IPS DF 19.7 (cell line): ENCODE measurements around the gene PCDHGA7.
"Not testable (repeated sequence)": the region's sequence is repeated elsewhere in the genome, so short reads cannot be mapped to it uniquely, and the experiment has no call there.

Source experiments
- DNase-seq: peaks from one replicate; pipeline ENCODE4 v3.0.0-alpha.2; 2013; ENCODE audit warnings: low read depth, low spot score

Gene PCDHGA7

DNA sequence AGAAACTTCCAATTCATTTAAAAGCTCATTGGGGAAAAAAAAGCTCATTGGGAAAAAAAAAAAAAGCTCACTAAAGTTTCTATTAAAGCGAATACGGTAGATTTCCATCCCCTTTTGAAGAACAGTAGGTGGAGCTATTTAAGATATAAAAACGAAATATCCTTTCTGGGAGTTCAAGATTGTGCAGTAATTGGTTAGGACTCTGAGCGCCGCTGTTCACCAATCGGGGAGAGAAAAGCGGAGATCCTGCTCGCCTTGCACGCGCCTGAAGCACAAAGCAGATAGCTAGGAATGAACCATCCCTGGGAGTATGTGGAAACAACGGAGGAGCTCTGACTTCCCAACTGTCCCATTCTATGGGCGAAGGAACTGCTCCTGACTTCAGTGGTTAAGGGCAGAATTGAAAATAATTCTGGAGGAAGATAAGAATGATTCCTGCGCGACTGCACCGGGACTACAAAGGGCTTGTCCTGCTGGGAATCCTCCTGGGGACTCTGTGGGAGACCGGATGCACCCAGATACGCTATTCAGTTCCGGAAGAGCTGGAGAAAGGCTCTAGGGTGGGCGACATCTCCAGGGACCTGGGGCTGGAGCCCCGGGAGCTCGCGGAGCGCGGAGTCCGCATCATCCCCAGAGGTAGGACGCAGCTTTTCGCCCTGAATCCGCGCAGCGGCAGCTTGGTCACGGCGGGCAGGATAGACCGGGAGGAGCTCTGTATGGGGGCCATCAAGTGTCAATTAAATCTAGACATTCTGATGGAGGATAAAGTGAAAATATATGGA is 48.0 kb downstream of the PCDHGA7 start, which contains the start of gene PCDHGA12:
TSS of gene PCDHGA12 (plus strand) at position 176 of the 782 bp plus-strand sequence. CDS start at position 429, 253 bp downstream.
- DNase-seq: no peak

DNA sequence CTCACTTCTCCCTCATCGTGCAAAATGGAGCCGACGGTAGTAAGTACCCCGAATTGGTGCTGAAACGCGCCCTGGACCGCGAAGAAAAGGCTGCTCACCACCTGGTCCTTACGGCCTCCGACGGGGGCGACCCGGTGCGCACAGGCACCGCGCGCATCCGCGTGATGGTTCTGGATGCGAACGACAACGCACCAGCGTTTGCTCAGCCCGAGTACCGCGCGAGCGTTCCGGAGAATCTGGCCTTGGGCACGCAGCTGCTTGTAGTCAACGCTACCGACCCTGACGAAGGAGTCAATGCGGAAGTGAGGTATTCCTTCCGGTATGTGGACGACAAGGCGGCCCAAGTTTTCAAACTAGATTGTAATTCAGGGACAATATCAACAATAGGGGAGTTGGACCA is 48.7 kb downstream of the PCDHGA7 start:
- DNase-seq: no peak

DNA sequence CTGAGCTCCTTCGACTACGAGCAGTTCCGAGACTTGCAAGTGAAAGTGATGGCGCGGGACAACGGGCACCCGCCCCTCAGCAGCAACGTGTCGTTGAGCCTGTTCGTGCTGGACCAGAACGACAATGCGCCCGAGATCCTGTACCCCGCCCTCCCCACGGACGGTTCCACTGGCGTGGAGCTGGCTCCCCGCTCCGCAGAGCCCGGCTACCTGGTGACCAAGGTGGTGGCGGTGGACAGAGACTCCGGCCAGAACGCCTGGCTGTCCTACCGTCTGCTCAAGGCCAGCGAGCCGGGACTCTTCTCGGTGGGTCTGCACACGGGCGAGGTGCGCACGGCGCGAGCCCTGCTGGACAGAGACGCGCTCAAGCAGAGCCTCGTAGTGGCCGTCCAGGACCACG is 49.8 kb downstream of the PCDHGA7 start:
- DNase-seq: not testable (repeated sequence)

- not testable (repeated sequence) for DNase-seq
Observed at GRCh38 chr5:141432726-141433125, 50.2 kb downstream of the PCDHGA7 start.

DNA sequence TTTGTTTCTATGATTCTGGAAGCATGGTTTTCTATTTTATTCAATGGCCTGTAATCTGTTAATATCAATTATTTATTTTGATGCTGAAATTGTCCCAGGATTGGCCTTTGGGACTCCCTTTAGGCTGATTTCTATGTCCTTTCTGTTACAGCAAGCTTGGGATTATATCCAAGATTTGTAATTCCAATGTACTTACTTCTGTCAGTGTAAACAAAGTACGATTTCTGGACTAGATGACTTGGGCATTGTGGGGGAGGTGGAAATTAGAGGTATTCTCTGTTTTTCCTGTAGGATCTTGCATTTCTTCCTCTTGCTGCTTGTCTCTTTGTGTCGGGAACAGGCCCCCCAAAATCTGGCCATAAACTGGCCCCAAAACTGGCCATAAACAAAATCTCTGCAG is 51.5 kb downstream of the PCDHGA7 start:
- DNase-seq: no peak
